Measurements from ENCODE around the gene CDA. TPM values are rescaled to one million over a fixed set of nuclear protein-coding genes. Genes with fewer than 3 reads are reported as not detected.

CDA gene
- total and polyA plus RNA-seq, 2 of the 8 experiments (the other 6 are each of a cell fraction or from before 2014, with no cell fraction given): 4.4 to 11.3 TPM

GRCh38 chr1:20614131-20614579 lies 25.3 kb downstream of the CDA start:
- Histone ChIP-seq H4K91ac (replicated peaks; ENCODE audit: insufficient read length, low read length) (no peak overlapping the region), H2AFZ (ENCODE audit: low read length) (no peak overlapping the region), H3K56ac (replicated peaks; ENCODE audit: insufficient read length, low read depth, low read length) (no peak overlapping the region), H3K23ac (ENCODE audit: insufficient read length) (no peak overlapping the region), H3K79me2 (ENCODE audit: control insufficient read depth in 1 of 2, insufficient read depth in 2 of 2, low read length in 2 of 2) (no peaks in the 10 kb centered on the region), H3K14ac (ENCODE audit: insufficient read length) (no peak overlapping the region), H2BK120ac (replicated peaks; ENCODE audit: low read depth, low read length) (no peak overlapping the region), H2BK5ac (ENCODE audit: low read depth, low read length) (0 out of 2 replicates have a peak overlapping the region, but pooled peaks have one; percentile 40), H2BK20ac (ENCODE audit: low read length) (peak overlapping the region; percentile 17; the same call in 1 of the 2 replicates), H3K79me1 (ENCODE audit: low read depth, low read length) (no peaks in the 10 kb centered on the region), H3K9ac (replicated peaks in 1 of 4; ENCODE audit: extremely low read depth in 1 of 4, low read depth in 3 of 4, low read length in 3 of 4) (no peak overlapping the region), H3K4ac (replicated peaks; ENCODE audit: insufficient read length, low read depth, low read length) (no peak overlapping the region), H3K27ac (ENCODE audit: low read depth, low read length) (no peak overlapping the region), H4K20me1 (replicated peaks in 1 of 2; ENCODE audit: control insufficient read depth in 1 of 2, insufficient read depth in 2 of 2, low read length in 2 of 2) (no peaks in the 10 kb centered on the region), H2BK12ac (ENCODE audit: low read depth, low read length) (peak overlapping the region; percentile 87; the same call in 1 of the 2 replicates), H4K5ac (ENCODE audit: insufficient read length, low read depth, low read length) (no peak overlapping the region), H3K18ac (ENCODE audit: extremely low read depth, low read length) (peak overlapping the region; percentile 5; the same call in 1 of the 2 replicates), H3K4me1 (replicated peaks in 1 of 4; ENCODE audit: control insufficient read depth in 3 of 4, insufficient read depth in 4 of 4, low read length in 3 of 4) (peaks cover 0 to 5% (median 4%) of the 10 kb centered on the region in 4 experiments; a peak in 4 of 7 replicates), H3K27me3 (replicated peaks in 1 of 4; ENCODE audit: control insufficient read depth in 3 of 4, extremely low read depth in 1 of 4, insufficient read depth in 3 of 4, low read length in 3 of 4) (no peaks in the 10 kb centered on the region), H3K23me2 (ENCODE audit: low read depth, low read length) (no peaks in the 10 kb centered on the region), H4K8ac (ENCODE audit: extremely low read depth, insufficient read depth, low read length) (no peak overlapping the region), H2AK5ac (ENCODE audit: low read depth, low read length) (no peak overlapping the region), H2BK15ac (ENCODE audit: low read length) (no peak overlapping the region), H3K9me3 (ENCODE audit: insufficient read depth in 2 of 2, low read depth in 1 of 2, low read length in 1 of 2) (no peaks in the 10 kb centered on the region), H3K4me2 (ENCODE audit: insufficient read depth in 1 of 2, low read depth in 2 of 2, low read length in 2 of 2) (no peak overlapping the region), H3K36me3 (ENCODE audit: control insufficient read depth in 2 of 4, insufficient read depth in 4 of 4, low read length in 3 of 4) (no peaks in the 10 kb centered on the region), H3K4me3 (ENCODE audit: extremely low read depth in 1 of 4, insufficient read depth in 2 of 4, low read depth in 3 of 4, low read length in 4 of 4) (no peak overlapping the region)
- ChIA-PET CTCF (ENCODE audit: partially characterized antibody) (interaction anchor here (0.8 kb wide), 1 partner anchor 28 kb away, joined by 4 read pairs; no protein-coding TSS in a partner anchor), POLR2A (ENCODE audit: partially characterized antibody) (interaction anchor here (1.4 to 1.6 kb wide), 2 partner anchors 12 to 18 kb away, joined by 3 read pairs; partner anchors contain the start of gene PINK1)
- no peak for FAIRE-seq
- 80% methylated on average over 3 of the region's 3 CpGs; no CpG with 5 or more reads in 1 of the 2 experiments for WGBS, 2 experiments (ENCODE audit: extremely low coverage in 1 of 2, insufficient coverage in 1 of 2, insufficient read length in 1 of 2, insufficient replicate concordance in 2 of 2, low coverage in 1 of 2, low lambda C conversion rate in 2 of 2, missing lambda C conversion rate in 1 of 2)
- no peak for DNase-seq (ENCODE audit: low read depth in 1 of 2, low spot score in 2 of 2)
- TF ChIP-seq GABPA (IDR thresholded peaks at IDR 0.05; ENCODE audit: borderline replicate concordance, insufficient read depth, low read length): no peak
- TF ChIP-seq MAX (IDR thresholded peaks at IDR 0.05): no peak

Data from H1 (cell line).